Endodermal cell (in vitro differentiated cells): ENCODE measurements around the gene TMEM119. TPM values are rescaled to one million over a fixed set of nuclear protein-coding genes. Genes with fewer than 3 reads are reported as not detected.

ENCODE experiments used
- DNase-seq: peaks from one replicate; pipeline ENCODE4 v3.0.0-alpha.2; 2017
- H3K27ac ChIP-seq: 2 replicates; pipeline ENCODE4 v1.5.1; 2013; ENCODE audit warnings: mild to moderate bottlenecking, low read depth, low read length, moderate library complexity
- H3K27me3 ChIP-seq: 2 replicates; pipeline ENCODE4 v1.6.1; 2013; ENCODE audit warnings: mild to moderate bottlenecking, low read length, moderate library complexity; ENCODE audit not compliant: insufficient read depth, control insufficient read depth, poor library complexity, severe bottlenecking
- H3K36me3 ChIP-seq: 2 replicates; pipeline ENCODE4 v1.7.0; 2013; ENCODE audit warnings: mild to moderate bottlenecking, low read length, moderate library complexity; ENCODE audit not compliant: control insufficient read depth, insufficient read depth
- H3K4me1 ChIP-seq: one replicate; pipeline ENCODE4 v1.7.0; 2013; ENCODE audit warnings: low read length; ENCODE audit not compliant: control insufficient read depth, insufficient read depth
- H3K4me3 ChIP-seq: 2 replicates; pipeline ENCODE4 v1.5.1; 2013; ENCODE audit warnings: mild to moderate bottlenecking, low read length, moderate library complexity
- H3K9ac ChIP-seq: 2 replicates; pipeline ENCODE4 v1.6.1; 2013; ENCODE audit warnings: mild to moderate bottlenecking, low read length, moderate library complexity; ENCODE audit not compliant: poor library complexity, severe bottlenecking; ENCODE audit errors: extremely low read depth
- H3K9me3 ChIP-seq: 2 replicates; pipeline ENCODE4 v1.6.1; 2013; ENCODE audit warnings: mild to moderate bottlenecking, low read length, moderate library complexity; ENCODE audit not compliant: control insufficient read depth
- H3K27ac Mint-ChIP-seq: 2 replicates; pipeline ENCODE4 v1.8.0; 2020; ENCODE audit warnings: mixed read lengths
- H3K27me3 Mint-ChIP-seq: 2 replicates; pipeline ENCODE4 v1.8.0; 2021; ENCODE audit warnings: mild to moderate bottlenecking, mixed read lengths; ENCODE audit not compliant: insufficient read depth
- H3K36me3 Mint-ChIP-seq: 2 replicates; pipeline ENCODE4 v1.8.0; 2020; ENCODE audit warnings: low read depth, mixed read lengths
- H3K4me1 Mint-ChIP-seq: 2 replicates; pipeline ENCODE4 v1.8.0; 2020; ENCODE audit warnings: mixed read lengths
- H3K4me3 Mint-ChIP-seq: 2 replicates; pipeline ENCODE4 v1.8.0; 2020; ENCODE audit warnings: mild to moderate bottlenecking, moderate library complexity, mixed read lengths
- H3K9me3 Mint-ChIP-seq: 2 replicates; pipeline ENCODE4 v1.8.0; 2020; ENCODE audit warnings: mild to moderate bottlenecking, mixed read lengths
- CTCF ChIP-seq: fragments of 200-600 bp; sonication (generic); conservative IDR thresholded peaks from 2 replicates; pipeline ENCODE4 v1.5.0; 2021; ENCODE audit warnings: antibody characterized with exemption, mild to moderate bottlenecking
- WGBS, 2 experiments: methylation state at CpG; one replicate each; pipeline versions ENCODE4 v1.1.5 to v1.1.7; 2013; ENCODE audit warnings: missing lambda C conversion rate in 2 of 2, mixed read lengths in 1 of 2; ENCODE audit not compliant: insufficient coverage in 1 of 2, insufficient read length in 1 of 2; 5-methylcytosine and 5-hydroxymethylcytosine counted together
- total RNA-seq, 2 donors: library from RNA; stranded (reverse); fragmentation: NEBNext Ultra II Directional in 1 of 2; extraction: Animal tissue kit (Norgen Biotek cat#: 25700) in 1 of 2; gene quantifications; 2 replicates in 1 of 2; 3 replicates in 1 of 2; pipeline ENCODE4 v1.2.1, GENCODE V29; 2021

TMEM119 gene
- total RNA-seq, 2 donors from 2014 or later, result 0.11 to 0.15 TPM

- Mint-ChIP-seq H3K27ac (no peak overlapping the region), H3K36me3 (no peaks in the 10 kb centered on the region), H3K4me3 (no peak overlapping the region), H3K9me3 (no peaks in the 10 kb centered on the region), H3K4me1 (no peaks in the 10 kb centered on the region), H3K27me3 (peaks cover 2% of the 10 kb centered on the region)
- Histone ChIP-seq H3K27me3 (no peaks in the 10 kb centered on the region), H3K27ac (no peak overlapping the region), H3K9ac (no peak overlapping the region), H3K4me1 (no peaks in the 10 kb centered on the region), H3K36me3 (no peaks in the 10 kb centered on the region), H3K4me3 (no peak overlapping the region), H3K9me3 (no peaks in the 10 kb centered on the region)
- no peak for TF ChIP-seq CTCF
- WGBS, 2 experiments, result 94 to 97% methylated on average over 8 to 11 of the region's 11 CpGs
- no peak for DNase-seq
Observed at GRCh38 chr12:108598553-108599250, 818 bp upstream of the TMEM119 start.

DNA sequence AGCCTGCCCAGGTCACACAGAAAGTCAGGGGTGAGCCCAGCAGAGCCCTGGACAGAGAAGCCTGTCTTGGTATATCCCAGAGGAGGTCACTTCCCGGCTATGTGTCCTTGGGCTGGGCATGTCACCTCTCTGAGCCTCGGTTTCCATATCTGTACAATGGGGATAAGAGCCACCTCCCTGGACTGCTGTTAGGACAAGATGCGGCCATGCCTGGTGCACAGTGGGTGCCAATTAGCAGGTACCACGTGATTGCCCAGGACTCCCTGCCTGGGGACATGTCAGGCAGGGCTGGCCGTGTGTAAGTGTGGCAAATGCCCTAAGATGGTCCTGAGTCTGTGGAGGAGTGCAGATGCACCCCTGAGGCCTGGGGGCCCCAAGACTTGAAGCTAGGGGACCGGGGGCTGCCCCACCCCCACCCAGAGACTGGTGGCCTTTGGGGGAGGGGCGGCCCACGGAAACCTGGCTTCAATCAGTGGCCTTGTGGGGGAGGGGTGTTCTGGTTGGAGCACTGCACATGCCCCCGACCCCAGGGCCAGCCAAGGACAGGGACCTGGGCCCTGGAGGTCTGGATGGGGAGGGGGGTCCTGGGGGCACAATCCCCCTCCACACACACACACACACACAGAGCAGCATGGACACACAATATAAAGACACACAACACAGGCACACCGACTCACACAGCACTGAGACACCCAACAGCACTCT lies 878 bp downstream of the TMEM119 start:
- H3K9ac ChIP-seq, result no peak overlapping the region
- no peaks in the 10 kb centered on the region for H3K36me3 ChIP-seq
- no peaks in the 10 kb centered on the region for H3K4me1 Mint-ChIP-seq
- no peaks in the 10 kb centered on the region for H3K9me3 ChIP-seq
- H3K27ac ChIP-seq, result no peak overlapping the region
- peaks cover 2% of the 10 kb centered on the region for H3K27me3 Mint-ChIP-seq
- H3K27ac Mint-ChIP-seq, result peak overlapping the region; percentile 7
- no peak for DNase-seq
- H3K36me3 Mint-ChIP-seq, result no peaks in the 10 kb centered on the region
- 70 to 76% methylated on average over 5 to 9 of the region's 10 CpGs for WGBS, 2 experiments
- TF ChIP-seq CTCF, result no peak
- H3K4me3 ChIP-seq, result no peak overlapping the region
- H3K4me1 ChIP-seq, result no peaks in the 10 kb centered on the region
- no peaks in the 10 kb centered on the region for H3K9me3 Mint-ChIP-seq
- H3K27me3 ChIP-seq, result no peaks in the 10 kb centered on the region
- no peak overlapping the region for H3K4me3 Mint-ChIP-seq

DNA sequence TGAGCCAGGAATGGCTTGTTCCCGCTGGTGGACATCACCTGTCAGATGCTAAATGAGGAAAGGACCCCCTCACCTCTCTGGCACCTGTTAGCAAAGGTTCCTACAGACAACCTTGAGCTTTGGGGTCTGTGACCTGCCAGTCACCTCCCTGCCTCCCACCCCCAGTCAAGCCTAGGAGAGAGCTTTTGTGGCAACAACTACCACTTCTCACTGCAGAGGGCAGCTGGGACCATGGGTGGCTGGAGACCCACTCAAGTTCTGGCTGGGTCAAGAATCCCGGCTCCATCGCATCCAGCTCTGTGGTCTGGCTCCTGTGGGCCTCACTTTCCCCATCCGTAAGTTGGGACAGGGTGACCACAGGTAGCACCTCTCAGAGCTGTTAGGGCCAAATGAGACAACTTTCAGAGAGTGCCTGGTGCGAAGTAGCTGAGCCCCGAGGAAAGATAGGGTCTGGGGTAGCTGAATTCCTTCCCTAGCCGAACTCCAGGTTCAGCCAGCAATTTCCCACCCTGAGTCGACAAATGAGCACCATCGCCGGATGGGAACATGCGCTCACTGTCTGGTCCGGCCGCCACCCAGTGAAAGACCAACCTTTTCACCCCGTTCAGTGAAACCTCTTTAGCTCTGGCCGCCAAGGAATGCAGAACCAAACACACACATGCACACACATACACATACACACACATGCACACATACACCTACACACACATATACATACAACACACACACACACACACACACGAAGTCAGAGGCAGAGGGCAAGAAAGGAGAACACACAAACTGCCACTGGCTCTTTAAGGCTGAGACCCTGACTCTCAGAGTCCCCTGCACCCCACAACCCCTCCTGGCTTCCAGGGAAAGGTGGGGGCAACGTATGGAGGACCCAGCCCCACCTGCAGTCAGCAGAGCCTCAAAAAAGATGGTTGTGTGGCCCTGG lies 1.9 kb downstream of the TMEM119 start:
- H3K4me1 ChIP-seq, result no peaks in the 10 kb centered on the region
- 87 to 92% methylated on average over 10 to 17 of the region's 17 CpGs for WGBS, 2 experiments
- no peak overlapping the region for H3K4me3 ChIP-seq

More for the DNA sequence above, 1.9 kb downstream of the TMEM119 start:
- Mint-ChIP-seq H3K9me3 (no peaks in the 10 kb centered on the region), H3K4me1 (no peaks in the 10 kb centered on the region), H3K36me3 (no peaks in the 10 kb centered on the region), H3K27me3 (peaks cover 2% of the 10 kb centered on the region), H3K27ac (no peak overlapping the region), H3K4me3 (no peak overlapping the region)
- H3K9ac ChIP-seq, result no peak overlapping the region
- no peak for TF ChIP-seq CTCF
- no peaks in the 10 kb centered on the region for H3K9me3 ChIP-seq
- H3K27ac ChIP-seq, result no peak overlapping the region
- DNase-seq, result no peak
- H3K36me3 ChIP-seq, result no peaks in the 10 kb centered on the region
- H3K27me3 ChIP-seq, result no peaks in the 10 kb centered on the region
